ENCODE data around the gene TNFAIP2.
"Not testable (repeated sequence)": the region's sequence is repeated elsewhere in the genome, so short reads cannot be mapped to it uniquely, and the experiment has no call there.

TNFAIP2 gene

GRCh38 chr14:103149351-103150237, 26.3 kb downstream of the TNFAIP2 start:
- H3K36me3 ChIP-seq (ENCODE audit: control insufficient read depth, insufficient read depth, low read length), result no peaks in the 10 kb centered on the region
- no peaks in the 10 kb centered on the region for H3K27me3 ChIP-seq (ENCODE audit: control insufficient read depth, insufficient read depth, low read length, poor library complexity, severe bottlenecking)
- H3K27ac ChIP-seq (ENCODE audit: insufficient read depth, low read depth, low read length, poor library complexity, severe bottlenecking), result no peak overlapping the region
- H3K4me1 ChIP-seq (ENCODE audit: control insufficient read depth, insufficient read depth, low read length), result no peaks in the 10 kb centered on the region
- H3K4me3 ChIP-seq (ENCODE audit: insufficient read depth, low read depth, low read length), result no peak overlapping the region
- 91 to 94% methylated on average over 10 of the region's 10 CpGs for WGBS, 2 experiments
- no peaks in the 10 kb centered on the region for H3K9me3 ChIP-seq (ENCODE audit: control insufficient read depth, low read length)

DNA sequence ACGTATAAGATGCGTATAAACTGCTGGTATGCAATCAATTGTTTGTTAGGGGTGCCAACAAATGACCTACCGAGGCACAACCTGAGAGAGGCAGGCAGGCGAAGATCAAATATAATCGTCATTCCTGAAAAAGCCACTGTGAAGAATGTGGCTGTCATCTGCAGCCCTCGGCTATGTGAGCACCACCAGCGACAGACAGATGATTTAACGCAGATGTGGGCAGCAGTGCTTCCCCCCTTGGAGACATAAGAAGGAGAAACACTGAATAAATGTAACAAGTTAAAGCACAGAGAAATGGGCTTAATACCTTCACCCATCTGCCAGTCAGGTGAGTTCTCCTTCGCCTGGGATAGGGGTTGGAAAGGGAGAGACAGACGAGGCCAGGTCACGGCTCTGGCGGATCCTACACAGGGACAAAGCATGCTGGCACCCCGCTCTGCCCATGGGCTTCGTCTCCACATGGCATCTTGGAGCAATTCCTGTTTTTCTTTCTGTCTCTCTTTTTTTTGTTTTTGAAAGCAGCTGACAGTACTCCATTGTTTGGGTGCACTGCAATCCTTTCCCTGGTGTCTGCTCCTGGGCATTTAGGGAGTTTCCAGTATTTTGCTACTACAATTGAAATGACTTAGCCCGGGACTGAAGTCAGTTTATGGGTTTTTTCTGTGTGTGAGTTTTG, 28.1 kb downstream of the TNFAIP2 start:
- peaks cover 3% of the 10 kb centered on the region for H3K4me1 ChIP-seq (ENCODE audit: control insufficient read depth, insufficient read depth, low read length)
- WGBS, 2 experiments, result 89% methylated on average over 15 of the region's 15 CpGs
- H3K36me3 ChIP-seq (ENCODE audit: control insufficient read depth, insufficient read depth, low read length), result no peaks in the 10 kb centered on the region
- no peaks in the 10 kb centered on the region for H3K27me3 ChIP-seq (ENCODE audit: control insufficient read depth, insufficient read depth, low read length, poor library complexity, severe bottlenecking)
- H3K9me3 ChIP-seq (ENCODE audit: control insufficient read depth, low read length), result no peaks in the 10 kb centered on the region
- H3K4me3 ChIP-seq (ENCODE audit: insufficient read depth, low read depth, low read length), result no peak overlapping the region
- no peak overlapping the region for H3K27ac ChIP-seq (ENCODE audit: insufficient read depth, low read depth, low read length, poor library complexity, severe bottlenecking)

DNA sequence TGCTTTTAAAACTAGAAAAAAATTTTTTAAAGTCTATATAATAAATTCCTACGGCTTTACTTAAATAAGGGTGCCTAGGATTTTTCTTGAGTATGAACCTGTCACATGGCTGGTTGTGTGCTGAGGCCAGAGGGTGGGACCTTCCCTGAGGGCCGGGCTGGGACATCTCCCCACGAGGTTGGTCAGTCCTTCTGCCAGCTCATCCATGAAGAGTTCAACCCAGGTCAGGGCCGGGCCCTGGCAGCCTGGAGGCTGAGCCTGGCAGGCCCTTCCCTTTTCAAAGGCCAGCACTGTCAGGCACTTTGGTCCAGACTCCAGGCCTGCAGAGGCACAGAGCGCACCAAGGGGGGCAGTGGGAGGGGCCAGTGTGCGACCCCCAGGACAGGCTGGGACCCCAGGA, 31.7 kb downstream of the TNFAIP2 start:
- Histone ChIP-seq H3K4me1 (ENCODE audit: control insufficient read depth, insufficient read depth, low read length) (peaks cover 8% of the 10 kb centered on the region), H3K27ac (ENCODE audit: insufficient read depth, low read depth, low read length, poor library complexity, severe bottlenecking) (no peak overlapping the region), H3K9me3 (ENCODE audit: control insufficient read depth, low read length) (no peaks in the 10 kb centered on the region), H3K4me3 (ENCODE audit: insufficient read depth, low read depth, low read length) (no peak overlapping the region), H3K27me3 (ENCODE audit: control insufficient read depth, insufficient read depth, low read length, poor library complexity, severe bottlenecking) (no peaks in the 10 kb centered on the region), H3K36me3 (ENCODE audit: control insufficient read depth, insufficient read depth, low read length) (no peaks in the 10 kb centered on the region)
- 70 to 77% methylated on average over 5 to 6 of the region's 6 CpGs for WGBS, 2 experiments

- 95 to 96% methylated on average over 12 of the region's 12 CpGs for WGBS, 2 experiments
- H3K4me3 ChIP-seq (ENCODE audit: insufficient read depth, low read depth, low read length); H3K36me3 ChIP-seq (ENCODE audit: control insufficient read depth, insufficient read depth, low read length); H3K27me3 ChIP-seq (ENCODE audit: control insufficient read depth, insufficient read depth, low read length, poor library complexity, severe bottlenecking); H3K9me3 ChIP-seq (ENCODE audit: control insufficient read depth, low read length); H3K27ac ChIP-seq (ENCODE audit: insufficient read depth, low read depth, low read length, poor library complexity, severe bottlenecking); H3K4me1 ChIP-seq (ENCODE audit: control insufficient read depth, insufficient read depth, low read length): not testable (repeated sequence)
Observed at GRCh38 chr14:103155416-103155815, 32.2 kb downstream of the TNFAIP2 start.

GRCh38 chr14:103155826-103156394, 32.6 kb downstream of the TNFAIP2 start:
- Histone ChIP-seq H3K27ac (ENCODE audit: insufficient read depth, low read depth, low read length, poor library complexity, severe bottlenecking) (no peak overlapping the region), H3K36me3 (ENCODE audit: control insufficient read depth, insufficient read depth, low read length) (no peaks in the 10 kb centered on the region), H3K27me3 (ENCODE audit: control insufficient read depth, insufficient read depth, low read length, poor library complexity, severe bottlenecking) (no peaks in the 10 kb centered on the region), H3K9me3 (ENCODE audit: control insufficient read depth, low read length) (no peaks in the 10 kb centered on the region), H3K4me3 (ENCODE audit: insufficient read depth, low read depth, low read length) (no peak overlapping the region), H3K4me1 (ENCODE audit: control insufficient read depth, insufficient read depth, low read length) (peaks cover 8% of the 10 kb centered on the region)
- 93 to 95% methylated on average over 9 of the region's 9 CpGs for WGBS, 2 experiments

- Histone ChIP-seq H3K27ac (ENCODE audit: insufficient read depth, low read depth, low read length, poor library complexity, severe bottlenecking) (no peak overlapping the region), H3K4me3 (ENCODE audit: insufficient read depth, low read depth, low read length) (no peak overlapping the region), H3K27me3 (ENCODE audit: control insufficient read depth, insufficient read depth, low read length, poor library complexity, severe bottlenecking) (no peaks in the 10 kb centered on the region), H3K36me3 (ENCODE audit: control insufficient read depth, insufficient read depth, low read length) (no peaks in the 10 kb centered on the region), H3K9me3 (ENCODE audit: control insufficient read depth, low read length) (no peaks in the 10 kb centered on the region), H3K4me1 (ENCODE audit: control insufficient read depth, insufficient read depth, low read length) (peaks cover 8% of the 10 kb centered on the region)
- 68 to 69% methylated on average over 21 of the region's 21 CpGs for WGBS, 2 experiments
Observed at GRCh38 chr14:103156651-103157378, 33.6 kb downstream of the TNFAIP2 start.

DNA sequence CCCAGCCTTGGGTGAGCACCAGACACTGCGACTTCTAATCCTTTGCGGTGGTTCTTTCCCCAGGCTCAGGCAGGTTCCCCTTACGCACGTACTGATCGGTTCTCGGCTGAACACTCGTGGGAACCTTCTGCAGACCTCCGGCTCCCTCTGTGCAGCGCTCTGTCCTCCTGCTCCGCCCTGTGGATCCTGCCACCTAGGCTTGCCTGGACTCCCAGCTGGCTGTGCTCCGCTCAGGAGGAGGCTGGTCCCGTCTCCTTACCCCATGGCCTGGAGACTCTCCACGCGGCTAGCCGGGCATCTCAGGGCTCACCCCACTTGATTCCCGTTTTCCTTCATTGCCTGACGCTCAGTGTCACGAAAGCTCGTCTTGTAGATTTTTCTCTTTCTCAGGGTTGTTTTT, 34.7 kb downstream of the TNFAIP2 start:
- Histone ChIP-seq H3K4me1 (ENCODE audit: control insufficient read depth, insufficient read depth, low read length) (peaks cover 8% of the 10 kb centered on the region), H3K36me3 (ENCODE audit: control insufficient read depth, insufficient read depth, low read length) (no peaks in the 10 kb centered on the region), H3K27ac (ENCODE audit: insufficient read depth, low read depth, low read length, poor library complexity, severe bottlenecking) (no peak overlapping the region), H3K27me3 (ENCODE audit: control insufficient read depth, insufficient read depth, low read length, poor library complexity, severe bottlenecking) (no peaks in the 10 kb centered on the region), H3K9me3 (ENCODE audit: control insufficient read depth, low read length) (no peaks in the 10 kb centered on the region), H3K4me3 (ENCODE audit: insufficient read depth, low read depth, low read length) (no peak overlapping the region)
- 93 to 94% methylated on average over 19 of the region's 19 CpGs for WGBS, 2 experiments

DNA sequence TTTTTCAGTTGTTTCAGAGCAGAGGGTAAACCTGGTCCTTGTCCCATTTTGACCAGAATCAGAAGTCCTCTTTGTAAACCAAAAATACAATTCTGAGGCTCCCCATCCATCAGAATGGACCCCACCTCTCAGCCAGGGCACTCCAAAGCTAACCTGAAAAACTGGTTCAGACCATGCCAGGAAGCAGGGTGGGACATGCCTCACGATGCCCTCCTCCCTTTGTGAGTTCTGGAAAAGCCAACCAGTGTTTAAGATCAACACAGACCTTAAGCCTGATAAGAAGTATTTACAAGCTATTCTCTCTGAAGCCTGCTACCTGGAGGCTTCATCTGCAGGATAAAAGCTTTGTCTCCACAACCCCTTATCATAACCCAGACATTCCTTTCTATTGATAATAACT, 35.4 kb downstream of the TNFAIP2 start:
- H3K9me3 ChIP-seq (ENCODE audit: control insufficient read depth, low read length), result no peaks in the 10 kb centered on the region
- no peaks in the 10 kb centered on the region for H3K36me3 ChIP-seq (ENCODE audit: control insufficient read depth, insufficient read depth, low read length)
- H3K4me3 ChIP-seq (ENCODE audit: insufficient read depth, low read depth, low read length), result no peak overlapping the region
- WGBS, 2 experiments, result 71 to 77% methylated on average over 1 of the region's 1 CpG
- peaks cover 8% of the 10 kb centered on the region for H3K4me1 ChIP-seq (ENCODE audit: control insufficient read depth, insufficient read depth, low read length)
- H3K27ac ChIP-seq (ENCODE audit: insufficient read depth, low read depth, low read length, poor library complexity, severe bottlenecking), result no peak overlapping the region
- H3K27me3 ChIP-seq (ENCODE audit: control insufficient read depth, insufficient read depth, low read length, poor library complexity, severe bottlenecking), result no peaks in the 10 kb centered on the region

GRCh38 chr14:103160321-103161053, 37.2 kb downstream of the TNFAIP2 start:
- no peak overlapping the region for H3K4me3 ChIP-seq (ENCODE audit: insufficient read depth, low read depth, low read length)
- peaks cover 8% of the 10 kb centered on the region for H3K4me1 ChIP-seq (ENCODE audit: control insufficient read depth, insufficient read depth, low read length)
- no peaks in the 10 kb centered on the region for H3K27me3 ChIP-seq (ENCODE audit: control insufficient read depth, insufficient read depth, low read length, poor library complexity, severe bottlenecking)
- H3K9me3 ChIP-seq (ENCODE audit: control insufficient read depth, low read length), result no peaks in the 10 kb centered on the region
- WGBS, 2 experiments, result 91 to 92% methylated on average over 13 of the region's 13 CpGs
- no peak overlapping the region for H3K27ac ChIP-seq (ENCODE audit: insufficient read depth, low read depth, low read length, poor library complexity, severe bottlenecking)
- no peaks in the 10 kb centered on the region for H3K36me3 ChIP-seq (ENCODE audit: control insufficient read depth, insufficient read depth, low read length)

Data from ectodermal cell (in vitro differentiated cells).